GM10266 (cell line): Measurements from ENCODE around the gene RHOBTB1.

ENCODE experiments used
- DNase-seq: peaks from one replicate; pipeline ENCODE4 v3.0.0; 2012; ENCODE audit errors: extremely low spot score
- CTCF ChIP-seq: IDR thresholded peaks from 2 replicates; pipeline ENCODE4 v1.5.1; 2012; ENCODE audit warnings: mild to moderate bottlenecking, low read depth; ENCODE audit not compliant: control insufficient read depth, insufficient read depth; ENCODE audit errors: missing control alignments

RHOBTB1 gene

GRCh38 chr10:60940446-60940845, 3.5 kb downstream of the RHOBTB1 start:
- TF ChIP-seq CTCF, result no peak
- DNase-seq, result no peak

- TF ChIP-seq CTCF, result no peak
These were observed 6.0 kb downstream of the RHOBTB1 start for GRCh38 chr10:60937784-60938654.

GRCh38 chr10:60937022-60937421, 7.0 kb downstream of the RHOBTB1 start:
- TF ChIP-seq CTCF, result no peak

More at GRCh38 chr10:60937784-60938654, 6.0 kb downstream of the RHOBTB1 start:
- no peak for DNase-seq

GRCh38 chr10:60934215-60935175, 9.5 kb downstream of the RHOBTB1 start:
- DNase-seq, result no peak
- no peak for TF ChIP-seq CTCF

More at GRCh38 chr10:60937022-60937421, 7.0 kb downstream of the RHOBTB1 start:
- no peak for DNase-seq

- no peak for TF ChIP-seq CTCF
- DNase-seq, result no peak
These were observed 11.2 kb downstream of the RHOBTB1 start for GRCh38 chr10:60932756-60933155.

GRCh38 chr10:60930237-60930636, 13.7 kb downstream of the RHOBTB1 start:
- no peak for TF ChIP-seq CTCF
- DNase-seq, result no peak

GRCh38 chr10:60921633-60922032, 22.4 kb downstream of the RHOBTB1 start:
- no peak for TF ChIP-seq CTCF

More at GRCh38 chr10:60921633-60922032, 22.4 kb downstream of the RHOBTB1 start:
- DNase-seq, result no peak
